ENCODE data around the gene SOST. TPM values are rescaled to one million over a fixed set of nuclear protein-coding genes. Genes with fewer than 3 reads are reported as not detected.

The SOST gene
- total RNA-seq, 4 donors from 2014 or later: not detected

- Histone ChIP-seq H3K4me1 (no peaks in the 10 kb centered on the region), H3K36me3 (no peaks in the 10 kb centered on the region), H3K27ac (no peak overlapping the region), H3K27me3 (no peaks in the 10 kb centered on the region), H3K9me3 (no peaks in the 10 kb centered on the region), H3K4me3 (no peak overlapping the region)
- no peak for DNase-seq
- intact Hi-C loops (cut with DNase I; ENCODE audit: low total_unique reads): no loop called here
- TF ChIP-seq POLR2A (IDR thresholded peaks at IDR 0.05) (no peak), CTCF (IDR thresholded peaks at IDR 0.05) (no peak)
These were observed 24.2 kb downstream of the SOST start for GRCh38 chr17:43734376-43734775.

- Histone ChIP-seq H3K36me3 (no peaks in the 10 kb centered on the region), H3K4me1 (no peaks in the 10 kb centered on the region), H3K27me3 (no peaks in the 10 kb centered on the region), H3K4me3 (no peak overlapping the region), H3K9me3 (no peaks in the 10 kb centered on the region), H3K27ac (no peak overlapping the region)
- no peak for TF ChIP-seq POLR2A (IDR thresholded peaks at IDR 0.05)
- TF ChIP-seq CTCF (IDR thresholded peaks at IDR 0.05): no peak
- DNase-seq: no peak
- intact Hi-C loops (cut with DNase I; ENCODE audit: low total_unique reads): no loop called here
These were observed 24.6 kb downstream of the SOST start for GRCh38 chr17:43733956-43734355.

- H3K36me3 ChIP-seq: no peaks in the 10 kb centered on the region
- intact Hi-C loops (cut with DNase I; ENCODE audit: low total_unique reads): no loop called here
These were observed 25.6 kb downstream of the SOST start for GRCh38 chr17:43732958-43733357.

GRCh38 chr17:43728081-43728480, 30.5 kb downstream of the SOST start:
- intact Hi-C loops (cut with DNase I; ENCODE audit: low total_unique reads): no loop called here
- Histone ChIP-seq H3K27me3 (no peaks in the 10 kb centered on the region), H3K4me1 (no peaks in the 10 kb centered on the region), H3K9me3 (no peaks in the 10 kb centered on the region), H3K36me3 (no peaks in the 10 kb centered on the region), H3K27ac (no peak overlapping the region), H3K4me3 (no peak overlapping the region)
- DNase-seq: no peak
- TF ChIP-seq CTCF (IDR thresholded peaks at IDR 0.05) (no peak), POLR2A (IDR thresholded peaks at IDR 0.05) (no peak)

More at GRCh38 chr17:43732958-43733357, 25.6 kb downstream of the SOST start:
- Histone ChIP-seq H3K27ac (no peak overlapping the region), H3K27me3 (no peaks in the 10 kb centered on the region), H3K9me3 (no peaks in the 10 kb centered on the region), H3K4me3 (no peak overlapping the region), H3K4me1 (no peaks in the 10 kb centered on the region)
- TF ChIP-seq POLR2A (IDR thresholded peaks at IDR 0.05) (no peak), CTCF (IDR thresholded peaks at IDR 0.05) (no peak)
- DNase-seq: no peak

- Histone ChIP-seq H3K27me3 (no peaks in the 10 kb centered on the region), H3K9me3 (no peaks in the 10 kb centered on the region), H3K36me3 (no peaks in the 10 kb centered on the region), H3K4me3 (no peak overlapping the region), H3K27ac (no peak overlapping the region), H3K4me1 (no peaks in the 10 kb centered on the region)
- no peak for TF ChIP-seq CTCF (IDR thresholded peaks at IDR 0.05)
- no peak for TF ChIP-seq POLR2A (IDR thresholded peaks at IDR 0.05)
- no peak for DNase-seq
- intact Hi-C loops (cut with DNase I; ENCODE audit: low total_unique reads): no loop called here
These were observed 34.8 kb downstream of the SOST start for GRCh38 chr17:43723697-43724359.
